ENCODE data around the gene CCZ1.
"Not testable (repeated sequence)": the region's sequence is repeated elsewhere in the genome, so short reads cannot be mapped to it uniquely, and the experiment has no call there.

CCZ1 gene

GRCh38 chr7:5916529-5916928 is 18.0 kb downstream of the CCZ1 start:
- DNase-seq (ENCODE audit: low read depth), result not testable (repeated sequence)

GRCh38 chr7:5924180-5924579 is 25.6 kb downstream of the CCZ1 start:
- DNase-seq (ENCODE audit: low read depth), result not testable (repeated sequence)

GRCh38 chr7:5924630-5925029 is 26.1 kb downstream of the CCZ1 start:
- DNase-seq (ENCODE audit: low read depth), result not testable (repeated sequence)

- DNase-seq (ENCODE audit: low read depth), result not testable (repeated sequence)
Measured at GRCh38 chr7:5926263-5926870, 27.8 kb downstream of the CCZ1 start.

- DNase-seq (ENCODE audit: low read depth), result not testable (repeated sequence)
Measured at GRCh38 chr7:5930290-5930689, 31.8 kb downstream of the CCZ1 start.

GRCh38 chr7:5931250-5931649 is 32.7 kb downstream of the CCZ1 start:
- not testable (repeated sequence) for DNase-seq (ENCODE audit: low read depth)

GRCh38 chr7:5931905-5932644 is 33.5 kb downstream of the CCZ1 start:
- not testable (repeated sequence) for DNase-seq (ENCODE audit: low read depth)

- DNase-seq (ENCODE audit: low read depth), result not testable (repeated sequence)
Measured at GRCh38 chr7:5934945-5935450, 36.5 kb downstream of the CCZ1 start.

- DNase-seq (ENCODE audit: low read depth), result not testable (repeated sequence)
Measured at GRCh38 chr7:5963205-5963604, 64.7 kb downstream of the CCZ1 start.

GRCh38 chr7:5963810-5964209 is 65.3 kb downstream of the CCZ1 start:
- DNase-seq (ENCODE audit: low read depth), result not testable (repeated sequence)

GRCh38 chr7:5970347-5970911 is 71.9 kb downstream of the CCZ1 start, which contains the start of gene RSPH10B:
RSPH10B (minus strand) TSS chr7:5970689; CDS start chr7:5967116, 3,573 bp downstream.
- not testable (repeated sequence) for DNase-seq (ENCODE audit: low read depth)

GRCh38 chr7:5973580-5973979 is 75.0 kb downstream of the CCZ1 start:
- not testable (repeated sequence) for DNase-seq (ENCODE audit: low read depth)

Measured in stimulated activated CD8-positive, alpha-beta memory T cell treated with anti-CD3 and anti-CD28 coated beads, Interleukin-7, amount 100 ng/mL, for 24 hours (primary cell).